GM18907 (cell line): ENCODE results near the gene GPBP1.
"Not testable (repeated sequence)": the region's sequence is repeated elsewhere in the genome, so short reads cannot be mapped to it uniquely, and the experiment has no call there.

Source experiments
- ATAC-seq: cut with Tn5 transposase; IDR thresholded peaks from one replicate; pipeline ENCODE4 v1.9.1; 2021; ENCODE audit warnings: mild to moderate bottlenecking, moderate library complexity; ENCODE audit not compliant: unreplicated experiment

Gene GPBP1

GRCh38 chr5:57276353-57276752 is 102.5 kb downstream of the GPBP1 start:
- ATAC-seq, result no peak

GRCh38 chr5:57277085-57277484 is 103.2 kb downstream of the GPBP1 start:
- no peak for ATAC-seq

DNA sequence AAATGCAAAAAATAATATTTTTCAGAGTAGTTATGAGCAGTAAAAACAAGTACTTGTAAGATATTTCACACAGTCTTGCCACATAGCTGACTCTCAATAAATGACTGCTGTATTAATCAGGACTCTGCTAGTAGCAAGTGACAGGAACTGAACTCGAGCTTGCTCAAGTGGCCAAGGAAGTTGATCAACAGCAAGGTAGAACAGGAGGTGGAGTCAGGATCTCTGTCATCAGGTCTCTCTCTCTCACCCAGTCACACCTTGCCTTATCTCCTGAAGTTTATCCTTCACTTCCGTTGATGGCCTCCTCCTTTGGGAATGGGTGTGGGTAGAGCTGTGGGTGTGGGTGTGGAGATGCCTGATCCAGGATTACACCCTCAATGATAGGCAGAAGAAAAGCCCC is 107.0 kb downstream of the GPBP1 start:
- no peak for ATAC-seq

- ATAC-seq, result not testable (repeated sequence)
These were observed 111.2 kb downstream of the GPBP1 start for GRCh38 chr5:57285084-57285483.

DNA sequence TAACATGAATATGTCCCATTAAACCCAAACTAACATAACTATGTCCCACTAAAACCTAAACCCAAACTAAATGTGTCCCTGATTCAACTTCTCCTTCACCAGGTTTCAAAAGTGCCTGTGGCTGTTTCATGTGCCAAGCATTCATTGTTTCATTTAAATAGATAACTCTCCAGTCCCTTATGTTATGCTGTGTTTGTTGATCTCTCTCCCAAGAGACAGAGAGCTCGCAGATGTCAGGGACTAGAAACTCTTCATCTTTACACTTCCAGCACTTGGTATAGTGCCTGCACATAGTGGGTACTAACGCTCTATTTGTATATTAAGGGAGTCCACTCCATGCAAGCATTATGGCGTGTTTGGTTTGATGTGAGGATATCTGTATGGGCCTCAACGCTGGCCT is 118.0 kb downstream of the GPBP1 start:
- no peak for ATAC-seq

- no peak for ATAC-seq
These were observed 118.5 kb downstream of the GPBP1 start for GRCh38 chr5:57292336-57292735.

- ATAC-seq, result peak; percentile 75
These were observed 124.6 kb downstream of the GPBP1 start for GRCh38 chr5:57298295-57298984.

DNA sequence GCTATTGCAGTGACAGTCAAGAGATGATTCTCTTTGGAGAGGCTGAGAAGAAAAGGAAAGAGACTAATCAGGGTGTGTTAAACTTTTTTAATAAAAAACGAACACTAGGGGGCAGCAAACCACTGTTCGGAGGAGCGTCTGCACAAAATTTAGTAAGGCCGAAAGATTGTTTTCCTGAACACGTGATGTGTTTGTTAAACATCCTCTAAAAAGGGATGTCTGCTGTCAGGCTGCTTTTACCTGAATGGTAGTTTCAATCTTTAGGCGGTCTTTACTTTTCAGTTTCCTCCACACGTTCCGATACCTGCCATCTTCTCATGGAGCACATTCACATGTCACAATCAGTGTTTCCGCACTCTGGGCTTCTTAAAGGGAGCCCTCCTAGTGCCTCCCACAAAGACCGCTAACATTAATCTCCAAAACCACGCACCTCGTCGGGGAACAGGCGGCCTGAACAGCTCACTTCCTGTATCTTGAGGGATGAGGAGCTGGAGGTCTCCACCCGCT is 125.2 kb downstream of the GPBP1 start:
- peak; percentile 46 for ATAC-seq

GRCh38 chr5:57299986-57300385 is 126.1 kb downstream of the GPBP1 start:
- no peak for ATAC-seq

DNA sequence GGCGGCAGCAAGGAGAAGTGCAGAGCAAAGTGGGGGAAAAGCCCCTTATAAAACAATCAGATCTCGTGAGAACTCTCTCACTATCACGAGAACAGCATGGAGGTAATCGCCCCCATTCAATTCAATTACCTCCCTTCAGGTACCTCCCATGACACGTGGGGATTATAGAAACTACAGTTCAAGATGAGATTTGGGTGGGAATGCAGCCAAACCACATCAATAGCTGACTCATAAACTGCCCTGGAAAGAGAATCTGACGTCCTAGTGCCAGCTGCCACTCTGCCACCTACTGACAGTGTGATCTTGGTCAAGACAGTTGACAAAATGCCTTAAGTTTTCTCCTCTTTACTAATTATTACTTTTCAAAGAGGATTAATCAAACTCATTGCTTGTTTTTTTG is 128.3 kb downstream of the GPBP1 start:
- ATAC-seq, result peak; percentile 64

DNA sequence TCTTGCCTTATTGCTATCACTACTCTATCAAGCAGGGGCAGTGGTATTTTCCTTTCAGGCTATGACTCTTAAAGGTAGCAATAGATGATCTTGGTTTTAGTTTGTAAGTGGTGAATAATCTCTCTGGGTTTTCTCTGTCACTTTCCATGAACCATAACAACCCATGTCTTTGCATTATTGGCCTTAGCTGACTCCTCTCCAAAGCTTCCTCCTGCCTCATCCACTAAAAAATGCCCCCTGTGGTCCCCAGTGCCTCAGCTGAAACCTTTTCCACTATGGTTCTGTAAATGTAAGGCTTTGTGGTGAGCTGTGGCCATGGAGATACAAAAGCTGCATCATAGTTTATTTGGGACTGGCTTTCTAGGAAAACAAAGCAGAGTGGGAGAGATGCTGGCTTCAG is 128.8 kb downstream of the GPBP1 start:
- ATAC-seq, result peak; percentile 9

DNA sequence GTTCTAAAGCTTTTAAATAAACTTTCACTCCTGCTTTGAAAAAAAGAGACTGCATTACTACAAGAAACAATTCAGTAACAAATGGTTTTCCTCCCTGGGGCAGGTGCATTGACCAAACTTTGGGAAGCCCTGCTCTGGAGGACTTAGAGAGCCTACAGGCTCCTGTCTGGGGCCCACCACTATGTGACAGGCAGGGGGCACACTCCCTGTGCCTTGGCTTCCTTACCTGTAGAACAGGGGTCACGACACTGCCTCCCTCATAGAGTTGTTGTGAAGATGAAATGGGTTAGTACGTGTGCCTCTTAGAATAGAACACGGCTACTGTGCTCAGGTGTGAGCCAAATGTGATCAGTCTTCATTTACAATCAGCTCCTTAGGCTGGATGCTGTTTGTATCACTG is 130.1 kb downstream of the GPBP1 start:
- ATAC-seq, result no peak

- ATAC-seq, result no peak
These were observed 131.1 kb downstream of the GPBP1 start for GRCh38 chr5:57304931-57305330.

DNA sequence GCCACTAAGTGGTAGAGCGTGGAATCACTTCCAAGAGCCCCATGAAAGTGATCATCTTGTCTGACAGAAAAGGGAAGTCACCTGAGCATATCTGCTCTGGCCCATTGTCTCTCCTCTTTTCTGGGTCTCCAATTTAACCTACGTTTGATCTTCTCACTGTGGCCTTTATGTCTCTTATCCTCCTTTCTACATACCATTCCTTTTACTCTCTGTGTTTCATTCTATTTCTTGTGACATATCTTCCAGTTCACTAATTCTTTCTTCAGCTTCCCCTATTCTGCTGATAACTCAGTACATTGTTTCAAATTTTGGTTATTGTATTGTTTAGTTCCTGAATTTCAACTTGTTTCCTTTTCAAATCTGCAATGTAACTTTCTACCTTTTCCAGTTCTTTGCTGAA is 132.5 kb downstream of the GPBP1 start:
- ATAC-seq, result no peak

DNA sequence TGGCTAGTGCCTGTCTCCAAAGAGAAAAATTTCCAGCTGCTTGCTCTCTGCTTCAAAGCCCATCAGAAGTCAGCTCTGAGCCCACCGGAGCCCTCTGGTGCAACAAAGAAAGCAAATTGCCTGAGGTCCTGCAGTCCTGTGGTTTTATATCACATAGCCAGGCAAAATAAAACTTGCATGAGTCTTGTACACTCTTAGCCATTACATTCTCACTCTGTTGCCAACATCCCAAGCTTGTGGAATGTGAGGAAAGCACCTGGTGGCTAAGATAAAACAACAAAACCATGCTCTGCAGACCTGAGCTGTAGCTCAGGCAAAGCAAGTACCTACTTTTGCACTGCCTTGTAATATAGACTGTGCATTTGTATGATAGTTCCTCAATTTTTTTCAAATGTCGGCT is 133.7 kb downstream of the GPBP1 start:
- no peak for ATAC-seq

DNA sequence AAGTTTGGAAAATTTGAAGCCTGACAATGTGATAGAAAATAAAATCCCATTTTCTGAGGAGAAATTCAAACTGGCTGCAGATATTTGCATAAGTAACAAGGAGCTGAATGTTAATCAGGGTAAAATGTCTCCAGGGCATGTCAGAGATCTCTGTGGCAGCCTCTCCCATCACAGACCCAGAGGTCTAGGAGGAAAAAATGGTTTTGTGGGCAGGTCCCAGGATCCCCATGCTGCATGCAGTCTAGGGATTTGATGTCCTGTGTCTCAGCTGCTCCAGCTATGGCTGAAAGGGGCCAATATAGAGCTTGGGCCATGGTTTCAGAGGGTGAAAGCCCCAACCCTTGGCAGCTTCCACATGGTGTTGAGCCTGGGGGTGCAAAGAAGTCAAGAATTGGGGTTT is 135.2 kb downstream of the GPBP1 start:
- ATAC-seq, result not testable (repeated sequence)

- no peak for ATAC-seq
These were observed 137.4 kb downstream of the GPBP1 start for GRCh38 chr5:57311251-57311650.

DNA sequence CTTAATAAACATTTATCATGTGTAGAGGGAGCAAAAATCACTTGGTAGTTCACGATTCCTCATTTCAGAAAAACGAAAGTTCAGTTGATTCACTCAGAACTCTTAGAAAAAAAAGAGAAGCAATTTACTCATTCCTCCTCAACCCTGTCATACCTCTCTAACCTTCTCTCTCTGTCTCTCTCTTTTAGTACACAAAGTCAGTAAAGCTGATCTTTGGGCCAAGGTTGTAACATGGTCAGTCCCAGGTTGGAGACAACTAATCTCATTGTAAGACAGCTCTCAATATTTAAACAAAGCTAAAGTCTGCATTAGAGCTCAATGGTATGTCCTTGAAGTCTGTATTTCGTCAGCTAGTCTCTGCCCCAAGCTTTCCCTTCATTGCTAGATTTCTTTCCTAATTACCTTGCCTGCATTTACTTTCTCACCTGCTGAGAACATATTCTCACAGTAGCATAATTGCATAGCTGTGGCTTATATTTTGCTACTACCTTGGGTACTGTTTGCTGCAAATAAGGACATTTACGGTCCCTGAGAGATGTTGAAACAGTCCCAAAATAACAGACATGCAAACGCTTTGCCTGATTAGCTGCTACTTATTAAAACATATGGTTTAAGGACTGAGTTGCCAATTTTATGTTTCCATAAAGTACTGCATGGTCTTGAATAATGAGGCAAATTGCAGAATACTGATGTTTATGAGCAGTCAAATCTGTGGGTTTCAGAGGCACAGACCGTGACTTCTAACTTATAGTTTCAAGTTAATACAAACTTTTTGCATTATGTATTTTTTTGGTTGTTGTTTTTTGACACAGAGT is 138.3 kb downstream of the GPBP1 start:
- no peak for ATAC-seq

DNA sequence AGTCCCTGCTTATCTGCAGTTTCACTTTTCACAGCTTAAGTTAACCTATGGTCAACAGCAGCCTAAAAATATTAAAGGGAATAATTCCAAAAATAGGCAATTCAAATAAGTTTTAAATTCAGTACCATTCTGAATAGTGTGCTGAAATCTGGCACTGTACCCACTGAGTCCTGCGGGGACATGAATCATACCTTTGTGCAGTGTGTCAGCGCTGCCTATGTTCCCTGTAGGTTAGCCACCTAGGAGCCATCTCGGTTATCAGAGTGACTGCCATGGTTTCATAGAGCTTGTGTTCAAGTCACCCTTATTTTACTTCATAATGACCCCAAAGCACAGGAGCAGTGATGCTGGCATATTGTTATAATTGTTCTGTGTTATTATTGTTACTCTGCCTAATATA is 139.9 kb downstream of the GPBP1 start:
- ATAC-seq, result no peak
